GM10266 (cell line): ENCODE results near the gene PXMP2.

Experiments
- DNase-seq: peaks from one replicate; pipeline ENCODE4 v3.0.0; 2012; ENCODE audit errors: extremely low spot score
- CTCF ChIP-seq: IDR thresholded peaks from 2 replicates; pipeline ENCODE4 v1.5.1; 2012; ENCODE audit warnings: mild to moderate bottlenecking, low read depth; ENCODE audit not compliant: control insufficient read depth, insufficient read depth; ENCODE audit errors: missing control alignments

PXMP2 gene

GRCh38 chr12:132653567-132654290, 33.7 kb upstream of the PXMP2 start:
- TF ChIP-seq CTCF: no peak
- DNase-seq: no peak

GRCh38 chr12:132657004-132657727, 30.2 kb upstream of the PXMP2 start:
- no peak for DNase-seq

GRCh38 chr12:132658149-132658894, 29.1 kb upstream of the PXMP2 start:
- no peak for DNase-seq
- no peak for TF ChIP-seq CTCF

More at GRCh38 chr12:132657004-132657727, 30.2 kb upstream of the PXMP2 start:
- no peak for TF ChIP-seq CTCF

GRCh38 chr12:132659146-132659545, 28.2 kb upstream of the PXMP2 start:
- DNase-seq: no peak

GRCh38 chr12:132660052-132660451, 27.3 kb upstream of the PXMP2 start:
- no peak for TF ChIP-seq CTCF
- no peak for DNase-seq

More at GRCh38 chr12:132659146-132659545, 28.2 kb upstream of the PXMP2 start:
- no peak for TF ChIP-seq CTCF

GRCh38 chr12:132660996-132661395, 26.4 kb upstream of the PXMP2 start:
- TF ChIP-seq CTCF: no peak
- no peak for DNase-seq
